Bronchial epithelial cell (primary cell): Measurements from ENCODE around the gene IFT20. TPM values are rescaled to one million over a fixed set of nuclear protein-coding genes. Genes with fewer than 3 reads are reported as not detected.
"Not testable (repeated sequence)": the region's sequence is repeated elsewhere in the genome, so short reads cannot be mapped to it uniquely, and the experiment has no call there.

Experiments
- DNase-seq: peaks from one replicate; pipeline ENCODE4 v3.0.0-alpha.2; 2010; ENCODE audit warnings: low read depth
- FAIRE-seq: peaks from 2 replicates; lab custom pipeline; 2011; peaks lifted over from hg19 to GRCh38; lab: Jason Lieb, UNC
- H3K27me3 ChIP-seq: 2 replicates; pipeline ENCODE4 v1.5.1; 2011; ENCODE audit warnings: low read length; ENCODE audit not compliant: control insufficient read depth, insufficient read depth
- H3K36me3 ChIP-seq: 2 replicates; pipeline ENCODE4 v1.5.1; 2011; ENCODE audit warnings: low read length; ENCODE audit not compliant: control insufficient read depth, insufficient read depth
- H3K4me3 ChIP-seq: 2 replicates; pipeline ENCODE4 v1.5.1; 2011; ENCODE audit warnings: mild to moderate bottlenecking, low read depth, low read length, control low read depth
- CTCF ChIP-seq: IDR thresholded peaks from 2 replicates; pipeline ENCODE4 v1.5.1; 2011; ENCODE audit warnings: mild to moderate bottlenecking, moderate library complexity, low read length, control low read depth, inconsistent platforms; ENCODE audit not compliant: insufficient read depth, severe bottlenecking
- total RNA-seq: library from RNA; depleted of rRNA; stranded (reverse); fragments of >200 nt; gene quantifications from 2 replicates; pipeline ENCODE4 v1.2.1, GENCODE V29; 2014

IFT20 gene
- total RNA-seq, 1 donor from 2014 or later = 43.7 TPM

GRCh38 chr17:28341516-28341915 lies 6.2 kb upstream of the IFT20 start:
- DNase-seq (no peak), FAIRE-seq (no peak)
- Histone ChIP-seq H3K36me3 (peaks cover 33% of the 10 kb centered on the region), H3K4me3 (no peak overlapping the region), H3K27me3 (no peaks in the 10 kb centered on the region)
- TF ChIP-seq CTCF = no peak

DNA sequence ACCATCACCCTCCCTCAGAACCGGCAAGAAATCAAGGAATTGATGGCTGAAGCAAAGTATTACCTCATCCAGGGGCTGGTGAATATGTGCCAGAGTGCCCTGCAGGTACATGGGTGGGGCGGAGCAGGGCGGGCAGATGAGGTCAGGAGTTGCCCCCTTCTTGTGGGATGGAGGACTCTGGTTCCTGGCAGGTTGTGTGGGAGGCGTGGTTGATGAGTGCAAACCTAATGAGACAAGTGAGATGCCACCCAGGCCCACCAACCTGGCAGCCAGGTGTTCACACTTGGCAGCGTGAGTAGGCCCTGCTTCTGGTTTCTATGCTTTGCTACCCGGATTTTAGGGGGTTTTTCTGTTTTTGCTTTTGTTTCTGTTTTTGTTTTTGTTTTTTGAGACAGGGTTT lies 5.1 kb upstream of the IFT20 start:
- no peak for FAIRE-seq
- Histone ChIP-seq H3K4me3 (no peak overlapping the region), H3K27me3 (no peaks in the 10 kb centered on the region), H3K36me3 (peaks cover 30% of the 10 kb centered on the region)
- no peak for DNase-seq
- no peak for TF ChIP-seq CTCF

GRCh38 chr17:28339431-28339830 lies 4.2 kb upstream of the IFT20 start:
- TF ChIP-seq CTCF = no peak
- Histone ChIP-seq H3K4me3 (no peak overlapping the region), H3K36me3 (peaks cover 27% of the 10 kb centered on the region), H3K27me3 (no peaks in the 10 kb centered on the region)
- no peak for FAIRE-seq
- DNase-seq = no peak

GRCh38 chr17:28338769-28339212 lies 3.5 kb upstream of the IFT20 start:
- H3K27me3 ChIP-seq, H3K4me3 ChIP-seq, FAIRE-seq: not testable (repeated sequence)
- peak; percentile 29 for DNase-seq
- H3K36me3 ChIP-seq = peaks cover 26% of the 10 kb centered on the region

DNA sequence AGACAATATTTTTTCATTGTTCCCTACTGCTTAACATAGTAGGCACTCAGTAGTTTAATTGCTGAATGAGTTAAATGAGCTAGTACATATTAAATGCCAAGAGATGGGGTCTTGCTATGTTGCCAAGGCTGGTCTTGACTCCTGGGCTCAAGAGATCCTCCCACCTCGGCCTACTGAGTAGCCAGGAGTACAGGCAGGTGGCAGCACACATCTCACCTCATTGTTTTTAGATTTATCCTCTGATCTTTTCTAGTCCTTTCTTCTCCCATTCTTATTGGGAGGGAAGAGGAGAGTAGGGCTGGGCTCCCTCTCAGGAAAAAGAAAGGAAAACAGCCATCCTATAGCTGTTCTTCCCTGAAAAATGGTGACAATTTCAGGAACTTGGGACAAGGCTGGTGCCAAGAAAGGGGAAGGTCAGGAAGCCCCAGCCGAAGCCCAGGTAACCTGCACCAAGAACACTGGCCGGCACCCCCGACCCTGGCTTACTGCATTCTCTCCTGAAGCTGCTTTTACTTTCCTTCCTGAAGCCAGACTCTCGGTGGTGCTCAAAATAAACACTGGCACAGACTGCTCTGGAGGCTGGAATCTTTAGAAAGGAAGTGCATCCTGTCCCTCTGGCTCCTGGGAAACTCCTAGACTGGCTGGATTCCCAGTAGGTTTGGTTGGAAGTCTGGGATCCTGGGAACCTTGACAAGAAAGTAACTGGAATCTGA lies 2.9 kb upstream of the IFT20 start:
- no peak for TF ChIP-seq CTCF
- FAIRE-seq = no peak
- DNase-seq = peak; percentile 38
- peaks cover 26% of the 10 kb centered on the region for H3K36me3 ChIP-seq
- H3K4me3 ChIP-seq = no peak overlapping the region
- no peaks in the 10 kb centered on the region for H3K27me3 ChIP-seq

DNA sequence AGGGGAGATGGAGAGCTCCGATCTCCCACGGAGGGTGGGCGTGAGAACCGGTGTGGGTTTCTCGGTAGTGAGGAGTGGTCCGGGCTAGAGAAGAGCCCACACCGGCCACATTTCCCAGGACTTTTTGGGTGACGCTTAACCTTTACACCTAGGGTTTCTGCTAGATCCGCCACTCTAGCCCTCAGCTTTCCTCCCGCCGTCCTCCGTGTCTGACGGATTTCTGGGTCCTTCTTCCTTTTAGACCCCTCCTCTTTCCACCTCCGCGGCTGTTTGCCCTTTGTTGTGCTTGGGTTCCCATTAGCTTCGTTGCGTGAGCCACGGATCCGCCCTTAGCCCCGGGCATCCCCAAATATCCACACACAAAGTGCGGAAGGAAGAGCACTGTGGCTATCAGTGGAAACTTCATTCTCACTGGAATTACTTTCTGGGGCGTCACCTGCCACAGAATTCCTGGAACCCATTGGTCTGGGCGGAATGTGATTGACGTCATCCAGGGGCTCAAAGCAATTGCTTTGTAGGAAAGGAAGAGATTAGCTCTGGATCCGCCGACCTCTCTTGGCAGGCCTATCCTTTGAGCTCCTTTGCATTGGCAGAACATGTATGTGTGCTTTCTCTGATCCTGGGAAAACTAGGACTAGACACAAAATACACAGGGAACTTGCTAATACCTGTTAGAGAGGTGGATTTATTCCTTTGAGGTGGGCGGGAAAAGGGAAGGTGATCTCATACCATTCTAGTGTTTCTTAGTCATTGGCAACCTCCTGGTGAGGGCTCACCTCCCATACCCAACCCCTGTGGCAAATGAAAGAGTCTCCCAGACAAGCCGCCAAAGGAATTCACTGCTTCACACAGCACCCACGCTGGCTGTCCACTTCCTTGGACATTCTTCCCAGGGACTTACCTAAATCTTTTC lies 943 bp upstream of the IFT20 start:
- Histone ChIP-seq H3K4me3 (peak overlapping the region; percentile 90), H3K36me3 (peaks cover 17% of the 10 kb centered on the region), H3K27me3 (no peaks in the 10 kb centered on the region)
- FAIRE-seq = no peak
- TF ChIP-seq CTCF = no peak
- DNase-seq = peak; percentile 97
